IPS-18c (cell line): ENCODE measurements around the gene LRRC63.

ENCODE experiments used
- H3K4me3 ChIP-seq: 2 replicates; pipeline ENCODE4 v1.7.0; 2013; ENCODE audit warnings: low read depth, mild to moderate bottlenecking, low read length, moderate library complexity; ENCODE audit not compliant: insufficient read depth
- H3K9me3 ChIP-seq: one replicate; pipeline ENCODE4 v1.6.1; 2013; ENCODE audit warnings: mild to moderate bottlenecking, low read length, moderate library complexity; ENCODE audit not compliant: control insufficient read depth, insufficient read depth

Gene LRRC63

DNA sequence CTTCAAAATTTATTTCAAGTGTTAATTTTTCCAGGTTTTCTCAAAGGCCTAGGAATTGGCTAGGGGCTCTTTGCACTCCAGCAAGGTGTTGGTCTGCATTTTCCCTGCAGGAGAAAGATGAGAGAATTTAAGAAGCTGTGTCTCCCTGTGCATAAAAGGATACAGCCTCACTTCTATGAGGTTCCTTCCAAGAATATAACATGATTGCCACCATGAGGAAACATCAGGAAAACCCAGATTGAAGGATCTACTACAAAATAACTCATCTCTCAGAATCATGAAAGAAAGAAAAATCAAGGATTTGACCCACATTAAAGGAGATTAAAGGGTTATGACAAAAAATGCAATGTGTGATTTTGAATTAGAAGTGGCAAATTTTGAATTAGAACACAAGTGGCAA, 105.4 kb downstream of the LRRC63 start:
- Histone ChIP-seq H3K4me3 (no peak overlapping the region), H3K9me3 (no peaks in the 10 kb centered on the region)

DNA sequence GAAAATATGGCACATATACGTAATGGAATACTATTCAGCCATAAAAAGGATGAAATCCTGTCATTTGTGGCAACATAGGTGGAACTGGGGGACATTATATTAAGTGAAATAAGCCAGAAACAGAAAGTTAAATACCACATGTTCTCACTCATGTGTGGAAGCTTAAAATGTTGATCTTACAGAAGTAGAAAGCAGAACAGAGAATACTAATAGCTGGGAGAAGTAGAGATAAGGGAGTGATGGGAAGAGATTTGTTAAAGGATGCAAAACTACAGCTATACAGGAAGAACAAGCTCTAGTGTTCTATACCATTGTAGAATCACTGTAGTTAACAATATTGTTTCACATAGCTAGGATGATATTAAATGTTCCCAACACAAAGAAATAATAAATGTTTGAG, 107.3 kb downstream of the LRRC63 start:
- Histone ChIP-seq H3K9me3 (no peaks in the 10 kb centered on the region), H3K4me3 (no peak overlapping the region)

DNA sequence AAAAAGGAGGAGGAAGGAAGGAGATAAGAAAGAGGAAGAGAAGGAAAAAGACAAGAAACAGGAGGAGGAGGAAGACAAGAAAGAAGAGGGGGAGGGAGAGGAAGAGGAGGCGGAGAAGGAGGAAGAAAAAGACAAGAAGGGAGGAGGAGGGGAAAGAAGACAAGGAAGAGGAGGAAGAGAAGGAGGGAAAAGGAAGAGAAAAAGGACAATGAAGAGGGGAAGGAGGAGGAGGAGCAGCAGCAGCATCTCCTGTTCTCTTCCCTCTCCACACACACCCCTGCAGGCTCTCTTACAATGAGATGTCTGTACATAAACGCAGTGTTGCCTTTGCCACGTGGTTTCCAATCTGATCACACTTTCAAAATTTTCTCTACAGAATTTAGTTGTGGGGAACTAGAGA, 108.7 kb downstream of the LRRC63 start:
- Histone ChIP-seq H3K4me3 (no peak overlapping the region), H3K9me3 (no peaks in the 10 kb centered on the region)

DNA sequence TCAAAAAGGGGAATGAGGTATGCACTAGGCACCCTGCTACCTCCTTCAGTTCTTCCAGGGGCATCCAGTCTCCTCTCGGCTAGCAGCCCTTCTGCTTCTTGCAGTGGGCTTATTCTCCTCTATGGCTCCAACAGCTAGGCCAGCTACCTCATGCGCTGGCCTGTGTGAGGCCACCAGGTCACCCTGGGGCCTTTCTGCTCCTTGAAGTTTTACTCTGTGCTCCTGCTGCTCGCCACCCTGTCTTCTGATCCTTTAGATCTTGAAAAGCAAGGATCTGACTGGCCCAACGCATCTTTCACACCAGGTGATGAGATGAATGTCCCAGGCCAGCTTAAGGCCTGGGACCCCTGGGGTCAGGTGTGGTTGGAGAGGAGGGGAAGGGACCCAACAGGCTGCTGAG, 109.1 kb downstream of the LRRC63 start:
- no peaks in the 10 kb centered on the region for H3K9me3 ChIP-seq
- no peak overlapping the region for H3K4me3 ChIP-seq

DNA sequence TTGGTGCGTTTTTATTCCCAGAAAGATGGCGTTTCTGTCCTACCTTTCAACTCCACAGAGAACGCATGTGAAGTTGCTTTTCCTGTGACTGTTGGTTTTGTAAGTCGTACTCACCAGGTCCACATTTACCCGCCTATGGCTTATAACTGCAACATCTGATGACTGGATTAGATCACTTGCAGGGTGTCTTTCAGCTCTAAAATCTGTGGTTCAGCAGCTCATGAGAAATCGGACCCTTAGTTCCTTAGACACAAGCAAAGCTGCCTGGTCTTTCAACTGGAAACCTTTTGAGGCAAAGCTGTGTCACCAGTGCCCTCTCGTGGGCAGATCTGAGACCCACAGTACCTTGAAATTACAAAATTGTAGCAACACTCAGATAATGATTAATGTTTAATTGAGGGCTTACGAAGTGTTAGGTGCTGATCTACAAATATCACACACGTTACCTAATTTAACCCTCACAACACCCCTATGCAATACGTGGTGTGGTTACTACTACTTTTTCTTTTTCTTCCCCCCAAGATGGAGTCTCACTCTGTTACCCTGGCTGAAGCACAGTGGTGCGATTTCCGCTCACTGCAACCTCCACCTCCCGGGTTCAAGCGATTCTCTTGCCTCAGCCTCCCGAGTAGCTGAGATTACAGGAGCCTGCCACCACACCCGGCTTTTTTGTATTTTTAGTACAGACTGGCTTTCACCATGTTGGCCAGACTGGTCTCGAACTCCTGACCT, 109.9 kb downstream of the LRRC63 start:
- H3K4me3 ChIP-seq, result no peak overlapping the region

GRCh38 chr13:46324976-46325375, 113.2 kb downstream of the LRRC63 start:
- H3K4me3 ChIP-seq, result no peak overlapping the region
- no peaks in the 10 kb centered on the region for H3K9me3 ChIP-seq

More for the DNA sequence above, 109.9 kb downstream of the LRRC63 start:
- no peaks in the 10 kb centered on the region for H3K9me3 ChIP-seq
